Breast epithelium (tissue), 4 donors: Measurements from ENCODE around the gene SLC25A42. TPM values are rescaled to one million over a fixed set of nuclear protein-coding genes. Genes with fewer than 3 reads are reported as not detected.

Experiments used
- DNase-seq, 2 donors: peaks; one replicate each; pipeline ENCODE4 v3.0.0-alpha.2; 2019; ENCODE audit warnings: low spot score in 2 of 2
- H3K27ac ChIP-seq, 2 donors: fragments of 200-600 bp; sonication (generic) in 1 of 2; one replicate each; pipeline ENCODE4 v1.5.1; 2016 to 2019; ENCODE audit warnings: mild to moderate bottlenecking in 1 of 2
- H3K27me3 ChIP-seq, 2 donors: fragments of 200-600 bp; sonication (generic) in 1 of 2; one replicate each; pipeline versions ENCODE4 v1.5.1 to v1.6.0; 2017 to 2019; ENCODE audit warnings: control low read depth in 1 of 2, mild to moderate bottlenecking in 1 of 2
- H3K36me3 ChIP-seq: fragments of 200-600 bp; one replicate; pipeline ENCODE4 v1.5.1; 2019
- H3K4me1 ChIP-seq, 2 donors: fragments of 200-600 bp; sonication (generic); one replicate each; pipeline ENCODE4 v1.5.1; 2016 to 2019; ENCODE audit warnings: control low read depth in 1 of 2
- H3K4me3 ChIP-seq, 3 donors: fragments of 200-600 bp; sonication (generic); 1 replicate in 2 of 3; 2 replicates in 1 of 3; pipeline ENCODE4 v1.5.1; 2016 to 2019; ENCODE audit warnings: mild to moderate bottlenecking in 3 of 3, moderate library complexity in 2 of 3
- H3K9me3 ChIP-seq, 2 donors: fragments of 200-600 bp; sonication (generic) in 1 of 2; one replicate each; pipeline ENCODE4 v1.5.1; 2016 to 2019; ENCODE audit warnings: control low read depth in 1 of 2
- POLR2A ChIP-seq: fragments of 450-650 bp; IDR thresholded peaks from one replicate; pipeline ENCODE4 v1.6.1; 2016; ENCODE audit warnings: antibody characterized with exemption, mild to moderate bottlenecking, moderate library complexity
- POLR2AphosphoS5 ChIP-seq, 3 donors: sonication (generic); formaldehyde crosslinking; IDR thresholded peaks; one replicate each; pipeline ENCODE4 v1.6.1; 2017; ENCODE audit warnings: antibody characterized with exemption in 3 of 3
- intact Hi-C: fragments of 100-400 bp; cut with DNase I; formaldehyde crosslinking; loops from one replicate; pipeline ENCODE4 v1.15.1; 2023; ENCODE audit warnings: low total_unique reads
- total RNA-seq, 3 donors: library from RNA; depleted of rRNA; stranded (reverse); fragments of >200 nt; gene quantifications; one replicate each; pipeline ENCODE4 v1.1.0, GENCODE V29; 2016
- TF ChIP-seq, protein P1 (sequence below), 3 donors: fragments of 450-650 bp; IDR thresholded peaks; one replicate each; pipeline ENCODE4 v1.5.1; 2016 to 2017; ENCODE audit warnings: antibody characterized with exemption in 3 of 3, mild to moderate bottlenecking in 3 of 3, moderate library complexity in 3 of 3

SLC25A42 gene
- total RNA-seq, 3 donors from 2014 or later, result 6.4 to 12.8 (median 9.8) TPM

- TF ChIP-seq POLR2A, result no peak
- TF ChIP-seq POLR2AphosphoS5 (IDR thresholded peaks at IDR 0.05), result no peak
- TF ChIP-seq, protein P1, sequence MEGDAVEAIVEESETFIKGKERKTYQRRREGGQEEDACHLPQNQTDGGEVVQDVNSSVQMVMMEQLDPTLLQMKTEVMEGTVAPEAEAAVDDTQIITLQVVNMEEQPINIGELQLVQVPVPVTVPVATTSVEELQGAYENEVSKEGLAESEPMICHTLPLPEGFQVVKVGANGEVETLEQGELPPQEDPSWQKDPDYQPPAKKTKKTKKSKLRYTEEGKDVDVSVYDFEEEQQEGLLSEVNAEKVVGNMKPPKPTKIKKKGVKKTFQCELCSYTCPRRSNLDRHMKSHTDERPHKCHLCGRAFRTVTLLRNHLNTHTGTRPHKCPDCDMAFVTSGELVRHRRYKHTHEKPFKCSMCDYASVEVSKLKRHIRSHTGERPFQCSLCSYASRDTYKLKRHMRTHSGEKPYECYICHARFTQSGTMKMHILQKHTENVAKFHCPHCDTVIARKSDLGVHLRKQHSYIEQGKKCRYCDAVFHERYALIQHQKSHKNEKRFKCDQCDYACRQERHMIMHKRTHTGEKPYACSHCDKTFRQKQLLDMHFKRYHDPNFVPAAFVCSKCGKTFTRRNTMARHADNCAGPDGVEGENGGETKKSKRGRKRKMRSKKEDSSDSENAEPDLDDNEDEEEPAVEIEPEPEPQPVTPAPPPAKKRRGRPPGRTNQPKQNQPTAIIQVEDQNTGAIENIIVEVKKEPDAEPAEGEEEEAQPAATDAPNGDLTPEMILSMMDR (IDR thresholded peaks at IDR 0.05), result no peak
- no peak for DNase-seq
- Histone ChIP-seq H3K9me3 (no peaks in the 10 kb centered on the region), H3K27me3 (no peaks in the 10 kb centered on the region), H3K4me3 (no peak overlapping the region), H3K36me3 (no peaks in the 10 kb centered on the region), H3K27ac (no peak overlapping the region), H3K4me1 (peaks cover 0 to 4% of the 10 kb centered on the region in 2 donors)
- intact Hi-C loops, result no loop called here
Measured at GRCh38 chr19:19042732-19043280, 21.0 kb upstream of the SLC25A42 start.

DNA sequence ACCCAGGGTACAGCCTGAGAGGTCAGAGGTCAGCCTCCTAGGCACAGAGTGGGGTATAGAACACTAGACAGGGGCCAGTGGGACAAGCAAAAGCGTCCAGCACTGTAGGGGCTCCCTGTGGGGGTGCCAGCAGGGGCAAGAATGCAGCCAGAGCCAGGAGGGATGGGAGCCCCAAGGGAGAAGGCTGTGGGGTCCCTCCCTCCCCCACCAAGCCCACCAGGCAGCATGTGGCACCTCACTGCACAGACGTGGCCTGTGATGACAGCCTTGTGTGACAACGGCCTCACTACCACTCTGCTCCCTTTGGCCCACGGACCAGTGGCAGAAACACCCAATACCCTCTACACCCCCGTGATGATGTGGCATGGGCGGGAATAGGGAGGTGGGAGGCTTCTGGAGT is 20.3 kb upstream of the SLC25A42 start:
- Histone ChIP-seq H3K4me1 (peaks cover 0 to 4% of the 10 kb centered on the region in 2 donors), H3K9me3 (no peaks in the 10 kb centered on the region), H3K4me3 (no peak overlapping the region), H3K27ac (no peak overlapping the region), H3K36me3 (no peaks in the 10 kb centered on the region), H3K27me3 (no peaks in the 10 kb centered on the region)
- intact Hi-C loops, result no loop called here
- TF ChIP-seq POLR2AphosphoS5 (IDR thresholded peaks at IDR 0.05), result no peak
- TF ChIP-seq, protein P1 (IDR thresholded peaks at IDR 0.05), result no peak
- TF ChIP-seq POLR2A, result no peak
- DNase-seq, result no peak

GRCh38 chr19:19043881-19044280 is 19.9 kb upstream of the SLC25A42 start:
- intact Hi-C loops, result no loop called here
- no peak for DNase-seq
- no peak overlapping the region for H3K4me3 ChIP-seq
- no peaks in the 10 kb centered on the region for H3K9me3 ChIP-seq
- no peaks in the 10 kb centered on the region for H3K27me3 ChIP-seq
- TF ChIP-seq POLR2AphosphoS5 (IDR thresholded peaks at IDR 0.05) (no peak), POLR2A (no peak)
- TF ChIP-seq, protein P1 (IDR thresholded peaks at IDR 0.05), result no peak
- peaks cover 0 to 4% of the 10 kb centered on the region in 2 donors for H3K4me1 ChIP-seq
- no peak overlapping the region for H3K27ac ChIP-seq
- H3K36me3 ChIP-seq, result no peaks in the 10 kb centered on the region

GRCh38 chr19:19049406-19049805 is 14.4 kb upstream of the SLC25A42 start:
- TF ChIP-seq POLR2A (no peak), POLR2AphosphoS5 (IDR thresholded peaks at IDR 0.05) (no peak)
- TF ChIP-seq, protein P1 (IDR thresholded peaks at IDR 0.05), result no peak
- H3K27ac ChIP-seq, result no peak overlapping the region
- intact Hi-C loops, result no loop called here
- H3K36me3 ChIP-seq, result no peaks in the 10 kb centered on the region
- H3K27me3 ChIP-seq, result no peaks in the 10 kb centered on the region
- no peak for DNase-seq
- no peaks in the 10 kb centered on the region for H3K4me1 ChIP-seq
- no peak overlapping the region for H3K4me3 ChIP-seq
- H3K9me3 ChIP-seq, result no peaks in the 10 kb centered on the region

GRCh38 chr19:19050104-19050503 is 13.7 kb upstream of the SLC25A42 start:
- intact Hi-C loops, result no loop called here
- no peaks in the 10 kb centered on the region for H3K36me3 ChIP-seq
- H3K9me3 ChIP-seq, result no peaks in the 10 kb centered on the region
- no peak for DNase-seq
- no peak overlapping the region for H3K27ac ChIP-seq
- no peak overlapping the region for H3K4me3 ChIP-seq
- no peaks in the 10 kb centered on the region for H3K4me1 ChIP-seq
- no peaks in the 10 kb centered on the region for H3K27me3 ChIP-seq
- TF ChIP-seq, protein P1 (IDR thresholded peaks at IDR 0.05), result no peak
- no peak for TF ChIP-seq POLR2A
- TF ChIP-seq POLR2AphosphoS5 (IDR thresholded peaks at IDR 0.05), result no peak
